ENCODE results near the gene ZCRB1.

GRCh38 chr12:42320796-42321195 is 5.1 kb downstream of the ZCRB1 start:
- TF ChIP-seq, protein P1, sequence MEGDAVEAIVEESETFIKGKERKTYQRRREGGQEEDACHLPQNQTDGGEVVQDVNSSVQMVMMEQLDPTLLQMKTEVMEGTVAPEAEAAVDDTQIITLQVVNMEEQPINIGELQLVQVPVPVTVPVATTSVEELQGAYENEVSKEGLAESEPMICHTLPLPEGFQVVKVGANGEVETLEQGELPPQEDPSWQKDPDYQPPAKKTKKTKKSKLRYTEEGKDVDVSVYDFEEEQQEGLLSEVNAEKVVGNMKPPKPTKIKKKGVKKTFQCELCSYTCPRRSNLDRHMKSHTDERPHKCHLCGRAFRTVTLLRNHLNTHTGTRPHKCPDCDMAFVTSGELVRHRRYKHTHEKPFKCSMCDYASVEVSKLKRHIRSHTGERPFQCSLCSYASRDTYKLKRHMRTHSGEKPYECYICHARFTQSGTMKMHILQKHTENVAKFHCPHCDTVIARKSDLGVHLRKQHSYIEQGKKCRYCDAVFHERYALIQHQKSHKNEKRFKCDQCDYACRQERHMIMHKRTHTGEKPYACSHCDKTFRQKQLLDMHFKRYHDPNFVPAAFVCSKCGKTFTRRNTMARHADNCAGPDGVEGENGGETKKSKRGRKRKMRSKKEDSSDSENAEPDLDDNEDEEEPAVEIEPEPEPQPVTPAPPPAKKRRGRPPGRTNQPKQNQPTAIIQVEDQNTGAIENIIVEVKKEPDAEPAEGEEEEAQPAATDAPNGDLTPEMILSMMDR (IDR thresholded peaks at IDR 0.05), result no peak
- TF ChIP-seq USF2 (IDR thresholded peaks at IDR 0.05) (no peak), ZNF302 (CRISPR knock-in tag; IDR thresholded peaks at IDR 0.05) (no peak), POLR2A (IDR thresholded peaks at IDR 0.05; ENCODE audit: low read length) (no peak), RCOR1 (IDR thresholded peaks at IDR 0.05; ENCODE audit: low read depth, low read length) (no peak), CBX8 (IDR thresholded peaks at IDR 0.05) (no peak), NPAS2 (CRISPR knock-in tag; IDR thresholded peaks at IDR 0.05; ENCODE audit: borderline replicate concordance) (no peak), EP300 (IDR thresholded peaks at IDR 0.05) (no peak)
- TF ChIP-seq, protein P2, sequence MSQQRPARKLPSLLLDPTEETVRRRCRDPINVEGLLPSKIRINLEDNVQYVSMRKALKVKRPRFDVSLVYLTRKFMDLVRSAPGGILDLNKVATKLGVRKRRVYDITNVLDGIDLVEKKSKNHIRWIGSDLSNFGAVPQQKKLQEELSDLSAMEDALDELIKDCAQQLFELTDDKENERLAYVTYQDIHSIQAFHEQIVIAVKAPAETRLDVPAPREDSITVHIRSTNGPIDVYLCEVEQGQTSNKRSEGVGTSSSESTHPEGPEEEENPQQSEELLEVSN (IDR thresholded peaks at IDR 0.05; ENCODE audit: borderline replicate concordance, low read depth), result no peak

Data from A549 (cell line).